ENCODE measurements around the gene ADRA2B.

GRCh38 chr2:96065381-96065930 lies 50.9 kb downstream of the ADRA2B start:
- TF ChIP-seq, protein P1, sequence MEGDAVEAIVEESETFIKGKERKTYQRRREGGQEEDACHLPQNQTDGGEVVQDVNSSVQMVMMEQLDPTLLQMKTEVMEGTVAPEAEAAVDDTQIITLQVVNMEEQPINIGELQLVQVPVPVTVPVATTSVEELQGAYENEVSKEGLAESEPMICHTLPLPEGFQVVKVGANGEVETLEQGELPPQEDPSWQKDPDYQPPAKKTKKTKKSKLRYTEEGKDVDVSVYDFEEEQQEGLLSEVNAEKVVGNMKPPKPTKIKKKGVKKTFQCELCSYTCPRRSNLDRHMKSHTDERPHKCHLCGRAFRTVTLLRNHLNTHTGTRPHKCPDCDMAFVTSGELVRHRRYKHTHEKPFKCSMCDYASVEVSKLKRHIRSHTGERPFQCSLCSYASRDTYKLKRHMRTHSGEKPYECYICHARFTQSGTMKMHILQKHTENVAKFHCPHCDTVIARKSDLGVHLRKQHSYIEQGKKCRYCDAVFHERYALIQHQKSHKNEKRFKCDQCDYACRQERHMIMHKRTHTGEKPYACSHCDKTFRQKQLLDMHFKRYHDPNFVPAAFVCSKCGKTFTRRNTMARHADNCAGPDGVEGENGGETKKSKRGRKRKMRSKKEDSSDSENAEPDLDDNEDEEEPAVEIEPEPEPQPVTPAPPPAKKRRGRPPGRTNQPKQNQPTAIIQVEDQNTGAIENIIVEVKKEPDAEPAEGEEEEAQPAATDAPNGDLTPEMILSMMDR (IDR thresholded peaks at IDR 0.05; ENCODE audit: low read depth, low read length) = no peak
- TF ChIP-seq POLR2A (IDR thresholded peaks at IDR 0.05; ENCODE audit: extremely low read depth, insufficient read length) = no peak
- no peak for TF ChIP-seq MYC (IDR thresholded peaks at IDR 0.05; ENCODE audit: low read depth, low read length)
